ENCODE data around the gene USP17L20.
"Not testable (repeated sequence)": the region's sequence is repeated elsewhere in the genome, so short reads cannot be mapped to it uniquely, and the experiment has no call there.

- not testable (repeated sequence) for TF ChIP-seq CTCF, POLR2A (IDR thresholded peaks at IDR 0.05)
Measured at GRCh38 chr4:9247953-9248680, 9.8 kb upstream of the USP17L20 start, which contains the start of gene USP17L18.
